ENCODE measurements around the gene MAP3K5. TPM values are rescaled to one million over a fixed set of nuclear protein-coding genes. Genes with fewer than 3 reads are reported as not detected.

The MAP3K5 gene
- total and polyA plus RNA-seq, 2 of the 8 experiments (the other 6 are each of a cell fraction or from before 2014, with no cell fraction given) = 0.63 to 2.6 TPM

DNA sequence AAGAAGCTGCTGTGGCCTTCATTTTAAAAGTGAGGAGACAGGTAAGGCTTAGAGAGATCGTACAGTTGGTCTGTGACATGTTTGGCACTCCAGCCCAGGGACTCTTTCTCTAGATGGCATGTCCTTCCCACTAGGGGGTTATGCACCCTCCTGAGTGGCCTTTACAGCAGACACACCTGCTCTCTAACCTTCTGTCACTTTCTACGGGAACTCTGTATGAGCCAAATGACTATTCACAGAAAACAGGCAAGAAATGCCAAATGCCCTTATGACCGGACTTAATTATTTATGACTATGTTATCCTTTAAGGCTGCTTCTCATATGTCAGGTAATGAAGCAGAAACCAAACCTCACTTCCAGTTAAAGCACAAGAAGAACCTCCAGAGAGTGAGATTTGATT lies 91.2 kb downstream of the MAP3K5 start (continued):
- TF ChIP-seq, protein P1, sequence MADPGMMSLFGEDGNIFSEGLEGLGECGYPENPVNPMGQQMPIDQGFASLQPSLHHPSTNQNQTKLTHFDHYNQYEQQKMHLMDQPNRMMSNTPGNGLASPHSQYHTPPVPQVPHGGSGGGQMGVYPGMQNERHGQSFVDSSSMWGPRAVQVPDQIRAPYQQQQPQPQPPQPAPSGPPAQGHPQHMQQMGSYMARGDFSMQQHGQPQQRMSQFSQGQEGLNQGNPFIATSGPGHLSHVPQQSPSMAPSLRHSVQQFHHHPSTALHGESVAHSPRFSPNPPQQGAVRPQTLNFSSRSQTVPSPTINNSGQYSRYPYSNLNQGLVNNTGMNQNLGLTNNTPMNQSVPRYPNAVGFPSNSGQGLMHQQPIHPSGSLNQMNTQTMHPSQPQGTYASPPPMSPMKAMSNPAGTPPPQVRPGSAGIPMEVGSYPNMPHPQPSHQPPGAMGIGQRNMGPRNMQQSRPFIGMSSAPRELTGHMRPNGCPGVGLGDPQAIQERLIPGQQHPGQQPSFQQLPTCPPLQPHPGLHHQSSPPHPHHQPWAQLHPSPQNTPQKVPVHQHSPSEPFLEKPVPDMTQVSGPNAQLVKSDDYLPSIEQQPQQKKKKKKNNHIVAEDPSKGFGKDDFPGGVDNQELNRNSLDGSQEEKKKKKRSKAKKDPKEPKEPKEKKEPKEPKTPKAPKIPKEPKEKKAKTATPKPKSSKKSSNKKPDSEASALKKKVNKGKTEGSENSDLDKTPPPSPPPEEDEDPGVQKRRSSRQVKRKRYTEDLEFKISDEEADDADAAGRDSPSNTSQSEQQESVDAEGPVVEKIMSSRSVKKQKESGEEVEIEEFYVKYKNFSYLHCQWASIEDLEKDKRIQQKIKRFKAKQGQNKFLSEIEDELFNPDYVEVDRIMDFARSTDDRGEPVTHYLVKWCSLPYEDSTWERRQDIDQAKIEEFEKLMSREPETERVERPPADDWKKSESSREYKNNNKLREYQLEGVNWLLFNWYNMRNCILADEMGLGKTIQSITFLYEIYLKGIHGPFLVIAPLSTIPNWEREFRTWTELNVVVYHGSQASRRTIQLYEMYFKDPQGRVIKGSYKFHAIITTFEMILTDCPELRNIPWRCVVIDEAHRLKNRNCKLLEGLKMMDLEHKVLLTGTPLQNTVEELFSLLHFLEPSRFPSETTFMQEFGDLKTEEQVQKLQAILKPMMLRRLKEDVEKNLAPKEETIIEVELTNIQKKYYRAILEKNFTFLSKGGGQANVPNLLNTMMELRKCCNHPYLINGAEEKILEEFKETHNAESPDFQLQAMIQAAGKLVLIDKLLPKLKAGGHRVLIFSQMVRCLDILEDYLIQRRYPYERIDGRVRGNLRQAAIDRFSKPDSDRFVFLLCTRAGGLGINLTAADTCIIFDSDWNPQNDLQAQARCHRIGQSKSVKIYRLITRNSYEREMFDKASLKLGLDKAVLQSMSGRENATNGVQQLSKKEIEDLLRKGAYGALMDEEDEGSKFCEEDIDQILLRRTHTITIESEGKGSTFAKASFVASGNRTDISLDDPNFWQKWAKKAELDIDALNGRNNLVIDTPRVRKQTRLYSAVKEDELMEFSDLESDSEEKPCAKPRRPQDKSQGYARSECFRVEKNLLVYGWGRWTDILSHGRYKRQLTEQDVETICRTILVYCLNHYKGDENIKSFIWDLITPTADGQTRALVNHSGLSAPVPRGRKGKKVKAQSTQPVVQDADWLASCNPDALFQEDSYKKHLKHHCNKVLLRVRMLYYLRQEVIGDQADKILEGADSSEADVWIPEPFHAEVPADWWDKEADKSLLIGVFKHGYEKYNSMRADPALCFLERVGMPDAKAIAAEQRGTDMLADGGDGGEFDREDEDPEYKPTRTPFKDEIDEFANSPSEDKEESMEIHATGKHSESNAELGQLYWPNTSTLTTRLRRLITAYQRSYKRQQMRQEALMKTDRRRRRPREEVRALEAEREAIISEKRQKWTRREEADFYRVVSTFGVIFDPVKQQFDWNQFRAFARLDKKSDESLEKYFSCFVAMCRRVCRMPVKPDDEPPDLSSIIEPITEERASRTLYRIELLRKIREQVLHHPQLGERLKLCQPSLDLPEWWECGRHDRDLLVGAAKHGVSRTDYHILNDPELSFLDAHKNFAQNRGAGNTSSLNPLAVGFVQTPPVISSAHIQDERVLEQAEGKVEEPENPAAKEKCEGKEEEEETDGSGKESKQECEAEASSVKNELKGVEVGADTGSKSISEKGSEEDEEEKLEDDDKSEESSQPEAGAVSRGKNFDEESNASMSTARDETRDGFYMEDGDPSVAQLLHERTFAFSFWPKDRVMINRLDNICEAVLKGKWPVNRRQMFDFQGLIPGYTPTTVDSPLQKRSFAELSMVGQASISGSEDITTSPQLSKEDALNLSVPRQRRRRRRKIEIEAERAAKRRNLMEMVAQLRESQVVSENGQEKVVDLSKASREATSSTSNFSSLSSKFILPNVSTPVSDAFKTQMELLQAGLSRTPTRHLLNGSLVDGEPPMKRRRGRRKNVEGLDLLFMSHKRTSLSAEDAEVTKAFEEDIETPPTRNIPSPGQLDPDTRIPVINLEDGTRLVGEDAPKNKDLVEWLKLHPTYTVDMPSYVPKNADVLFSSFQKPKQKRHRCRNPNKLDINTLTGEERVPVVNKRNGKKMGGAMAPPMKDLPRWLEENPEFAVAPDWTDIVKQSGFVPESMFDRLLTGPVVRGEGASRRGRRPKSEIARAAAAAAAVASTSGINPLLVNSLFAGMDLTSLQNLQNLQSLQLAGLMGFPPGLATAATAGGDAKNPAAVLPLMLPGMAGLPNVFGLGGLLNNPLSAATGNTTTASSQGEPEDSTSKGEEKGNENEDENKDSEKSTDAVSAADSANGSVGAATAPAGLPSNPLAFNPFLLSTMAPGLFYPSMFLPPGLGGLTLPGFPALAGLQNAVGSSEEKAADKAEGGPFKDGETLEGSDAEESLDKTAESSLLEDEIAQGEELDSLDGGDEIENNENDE (IDR thresholded peaks at IDR 0.05; ENCODE audit: insufficient replicate concordance, low read length) = no peak
- no peak for TF ChIP-seq KDM1A (IDR thresholded peaks at IDR 0.05; ENCODE audit: borderline replicate concordance, low read length)
- TF ChIP-seq SIX5 (IDR thresholded peaks at IDR 0.05; ENCODE audit: low read depth, low read length) = no peak
- TF ChIP-seq POLR2AphosphoS5 (IDR thresholded peaks at IDR 0.05; ENCODE audit: low read depth, low read length) = no peak
- no peak for TF ChIP-seq TBP (IDR thresholded peaks at IDR 0.05; ENCODE audit: low read depth, low read length)

Data from H1 (cell line).